ENCODE results near the gene SETD6. TPM values are rescaled to one million over a fixed set of nuclear protein-coding genes. Genes with fewer than 3 reads are reported as not detected.

SETD6 gene
- total RNA-seq, 1 donor from 2014 or later = 25.9 TPM

GRCh38 chr16:58516768-58517107, 1.4 kb downstream of the SETD6 start:
- H3K27me3 Mint-ChIP-seq (ENCODE audit: unreplicated experiment) = peaks cover 14% of the 10 kb centered on the region
- peaks cover 15% of the 10 kb centered on the region for H3K9me3 Mint-ChIP-seq (ENCODE audit: unreplicated experiment)
- peak overlapping the region; percentile 51 for H3K4me3 Mint-ChIP-seq (ENCODE audit: unreplicated experiment)
- no peak for DNase-seq
- no peaks in the 10 kb centered on the region for H3K36me3 Mint-ChIP-seq (ENCODE audit: unreplicated experiment)
- H3K4me1 Mint-ChIP-seq (ENCODE audit: low read depth, unreplicated experiment) = peaks cover 6% of the 10 kb centered on the region
- TF ChIP-seq, protein P1, sequence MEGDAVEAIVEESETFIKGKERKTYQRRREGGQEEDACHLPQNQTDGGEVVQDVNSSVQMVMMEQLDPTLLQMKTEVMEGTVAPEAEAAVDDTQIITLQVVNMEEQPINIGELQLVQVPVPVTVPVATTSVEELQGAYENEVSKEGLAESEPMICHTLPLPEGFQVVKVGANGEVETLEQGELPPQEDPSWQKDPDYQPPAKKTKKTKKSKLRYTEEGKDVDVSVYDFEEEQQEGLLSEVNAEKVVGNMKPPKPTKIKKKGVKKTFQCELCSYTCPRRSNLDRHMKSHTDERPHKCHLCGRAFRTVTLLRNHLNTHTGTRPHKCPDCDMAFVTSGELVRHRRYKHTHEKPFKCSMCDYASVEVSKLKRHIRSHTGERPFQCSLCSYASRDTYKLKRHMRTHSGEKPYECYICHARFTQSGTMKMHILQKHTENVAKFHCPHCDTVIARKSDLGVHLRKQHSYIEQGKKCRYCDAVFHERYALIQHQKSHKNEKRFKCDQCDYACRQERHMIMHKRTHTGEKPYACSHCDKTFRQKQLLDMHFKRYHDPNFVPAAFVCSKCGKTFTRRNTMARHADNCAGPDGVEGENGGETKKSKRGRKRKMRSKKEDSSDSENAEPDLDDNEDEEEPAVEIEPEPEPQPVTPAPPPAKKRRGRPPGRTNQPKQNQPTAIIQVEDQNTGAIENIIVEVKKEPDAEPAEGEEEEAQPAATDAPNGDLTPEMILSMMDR (IDR thresholded peaks at IDR 0.05; ENCODE audit: partially characterized antibody, unreplicated experiment) = no peak
- H3K27ac Mint-ChIP-seq (ENCODE audit: unreplicated experiment) = peak overlapping the region; percentile 17

DNA sequence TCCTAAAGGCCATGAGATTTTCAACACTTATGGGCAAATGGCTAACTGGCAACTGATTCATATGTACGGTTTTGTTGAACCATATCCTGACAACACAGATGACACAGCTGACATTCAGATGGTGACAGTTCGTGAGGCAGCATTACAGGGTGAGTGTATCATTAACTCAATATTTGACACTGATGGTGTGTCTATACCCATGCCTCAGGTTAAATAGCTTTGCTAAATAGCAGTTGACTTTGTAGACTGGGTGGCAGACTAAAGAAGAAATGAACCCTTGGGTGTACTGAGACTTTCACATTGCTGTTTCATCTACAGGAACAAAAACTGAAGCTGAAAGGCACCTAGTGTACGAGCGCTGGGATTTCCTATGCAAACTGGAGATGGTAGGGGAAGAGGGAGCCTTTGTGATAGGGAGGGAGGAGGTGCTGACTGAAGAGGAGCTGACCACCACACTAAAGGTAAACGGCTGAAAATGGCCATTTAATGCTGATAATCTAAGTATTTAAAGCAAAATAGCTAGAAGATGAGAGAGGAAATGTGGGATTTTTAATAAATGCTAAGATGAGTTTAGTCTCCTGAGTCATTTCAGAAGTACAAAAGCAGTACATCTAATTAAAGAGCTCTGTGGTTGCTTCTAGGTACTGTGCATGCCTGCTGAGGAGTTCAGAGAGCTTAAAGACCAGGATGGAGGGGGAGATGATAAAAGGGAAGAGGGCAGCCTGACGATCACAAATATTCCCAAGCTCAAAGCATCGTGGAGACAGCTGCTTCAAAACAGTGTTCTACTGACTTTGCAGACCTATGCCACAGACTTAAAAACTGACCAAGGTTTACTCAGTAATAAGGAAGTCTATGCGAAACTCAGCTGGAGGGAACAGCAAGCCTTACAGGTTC, 3.0 kb downstream of the SETD6 start:
- Mint-ChIP-seq H3K27me3 (ENCODE audit: unreplicated experiment) (peaks cover 6% of the 10 kb centered on the region), H3K4me3 (ENCODE audit: unreplicated experiment) (no peak overlapping the region), H3K36me3 (ENCODE audit: unreplicated experiment) (no peaks in the 10 kb centered on the region), H3K9me3 (ENCODE audit: unreplicated experiment) (peaks cover 11% of the 10 kb centered on the region), H3K27ac (ENCODE audit: unreplicated experiment) (no peak overlapping the region), H3K4me1 (ENCODE audit: low read depth, unreplicated experiment) (no peaks in the 10 kb centered on the region)
- no peak for DNase-seq
- TF ChIP-seq, protein P1 (IDR thresholded peaks at IDR 0.05; ENCODE audit: partially characterized antibody, unreplicated experiment) = no peak

DNA sequence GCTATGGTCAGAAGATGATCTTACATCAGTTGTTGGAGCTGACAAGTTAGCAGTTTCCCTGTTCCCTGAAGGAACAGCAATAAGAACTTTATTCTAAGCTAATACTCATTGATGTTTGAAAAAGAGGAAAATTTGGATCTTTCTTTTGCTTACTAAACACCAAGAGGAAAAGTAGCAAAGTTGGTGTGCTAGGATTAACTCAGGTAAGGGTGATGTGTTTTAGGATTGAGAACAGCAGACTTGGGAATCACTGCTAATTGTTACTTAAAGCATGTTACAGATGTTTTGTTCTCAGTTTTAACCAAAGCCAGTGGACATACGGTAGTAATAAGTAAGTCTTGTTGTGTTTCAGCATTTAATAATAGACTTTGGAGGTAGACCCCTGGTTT, 3.7 kb downstream of the SETD6 start:
- no peak overlapping the region for H3K27ac Mint-ChIP-seq (ENCODE audit: unreplicated experiment)
- H3K4me3 Mint-ChIP-seq (ENCODE audit: unreplicated experiment) = no peak overlapping the region
- DNase-seq = no peak
- TF ChIP-seq, protein P1 (IDR thresholded peaks at IDR 0.05; ENCODE audit: partially characterized antibody, unreplicated experiment) = no peak
- no peaks in the 10 kb centered on the region for H3K36me3 Mint-ChIP-seq (ENCODE audit: unreplicated experiment)
- peaks cover 6% of the 10 kb centered on the region for H3K27me3 Mint-ChIP-seq (ENCODE audit: unreplicated experiment)
- no peaks in the 10 kb centered on the region for H3K4me1 Mint-ChIP-seq (ENCODE audit: low read depth, unreplicated experiment)
- peaks cover 11% of the 10 kb centered on the region for H3K9me3 Mint-ChIP-seq (ENCODE audit: unreplicated experiment)

- H3K4me1 Mint-ChIP-seq (ENCODE audit: low read depth, unreplicated experiment) = no peaks in the 10 kb centered on the region
Observed at GRCh38 chr16:58519707-58520106, 4.4 kb downstream of the SETD6 start.

GRCh38 chr16:58530179-58530578, 14.9 kb downstream of the SETD6 start:
- no peak overlapping the region for H3K4me3 Mint-ChIP-seq (ENCODE audit: unreplicated experiment)
- H3K9me3 Mint-ChIP-seq (ENCODE audit: unreplicated experiment) = no peaks in the 10 kb centered on the region
- H3K27me3 Mint-ChIP-seq (ENCODE audit: unreplicated experiment) = no peaks in the 10 kb centered on the region
- no peaks in the 10 kb centered on the region for H3K4me1 Mint-ChIP-seq (ENCODE audit: low read depth, unreplicated experiment)
- no peaks in the 10 kb centered on the region for H3K36me3 Mint-ChIP-seq (ENCODE audit: unreplicated experiment)
- DNase-seq = no peak
- TF ChIP-seq, protein P1 (IDR thresholded peaks at IDR 0.05; ENCODE audit: partially characterized antibody, unreplicated experiment) = no peak
- no peak overlapping the region for H3K27ac Mint-ChIP-seq (ENCODE audit: unreplicated experiment)

More at GRCh38 chr16:58519707-58520106, 4.4 kb downstream of the SETD6 start:
- H3K9me3 Mint-ChIP-seq (ENCODE audit: unreplicated experiment) = peaks cover 9% of the 10 kb centered on the region
- peaks cover 5% of the 10 kb centered on the region for H3K27me3 Mint-ChIP-seq (ENCODE audit: unreplicated experiment)
- no peak for DNase-seq
- H3K27ac Mint-ChIP-seq (ENCODE audit: unreplicated experiment) = peak overlapping the region; percentile 28
- TF ChIP-seq, protein P1 (IDR thresholded peaks at IDR 0.05; ENCODE audit: partially characterized antibody, unreplicated experiment) = no peak
- H3K4me3 Mint-ChIP-seq (ENCODE audit: unreplicated experiment) = no peak overlapping the region
- H3K36me3 Mint-ChIP-seq (ENCODE audit: unreplicated experiment) = no peaks in the 10 kb centered on the region
